ENCODE measurements around the gene PRSS23. TPM values are rescaled to one million over a fixed set of nuclear protein-coding genes. Genes with fewer than 3 reads are reported as not detected.

Gene PRSS23
- total RNA-seq, 4 donors from 2014 or later = 28.8 to 126 (median 106) TPM

DNA sequence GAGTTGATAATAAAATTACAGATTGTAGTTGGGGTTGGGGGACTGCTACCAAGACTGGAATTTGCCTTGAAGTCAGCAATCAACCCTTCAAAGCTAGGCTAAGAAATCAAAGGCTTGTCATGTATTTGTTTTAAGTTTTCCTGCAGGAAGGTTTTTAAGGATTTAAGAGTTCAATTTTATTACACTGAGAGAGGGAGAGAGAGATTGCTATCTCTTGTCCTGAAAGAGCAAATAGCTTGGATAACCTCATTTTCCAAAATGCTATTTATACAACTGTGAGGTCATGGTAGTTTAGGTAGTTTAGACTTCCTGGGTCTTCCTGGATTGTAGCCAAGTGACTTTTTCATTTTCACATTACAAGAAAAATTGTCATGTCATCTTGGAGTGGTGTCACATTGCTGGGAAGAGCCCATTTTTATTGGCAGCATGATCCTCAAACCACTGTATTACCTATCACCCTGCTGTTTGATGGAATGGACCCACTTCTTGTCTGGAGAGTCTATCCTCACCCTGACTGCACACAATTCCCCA, 10.1 kb upstream of the PRSS23 start:
- H3K27ac ChIP-seq = peak overlapping the region; percentile 25 to 56
- no peaks in the 10 kb centered on the region for H3K36me3 ChIP-seq
- H3K4me1 ChIP-seq = no peaks in the 10 kb centered on the region
- TF ChIP-seq CTCF (IDR thresholded peaks at IDR 0.05) (no peak), POLR2A (IDR thresholded peaks at IDR 0.05) (no peak)
- no peak overlapping the region for H3K4me3 ChIP-seq
- no peaks in the 10 kb centered on the region for H3K9me3 ChIP-seq
- intact Hi-C loops (cut with DNase I; ENCODE audit: low total_unique reads) = loop anchor here (10.0 kb wide), 1 partner anchor 105 kb away; no protein-coding TSS in a partner anchor
- DNase-seq = no peak
- H3K27me3 ChIP-seq = no peaks in the 10 kb centered on the region

DNA sequence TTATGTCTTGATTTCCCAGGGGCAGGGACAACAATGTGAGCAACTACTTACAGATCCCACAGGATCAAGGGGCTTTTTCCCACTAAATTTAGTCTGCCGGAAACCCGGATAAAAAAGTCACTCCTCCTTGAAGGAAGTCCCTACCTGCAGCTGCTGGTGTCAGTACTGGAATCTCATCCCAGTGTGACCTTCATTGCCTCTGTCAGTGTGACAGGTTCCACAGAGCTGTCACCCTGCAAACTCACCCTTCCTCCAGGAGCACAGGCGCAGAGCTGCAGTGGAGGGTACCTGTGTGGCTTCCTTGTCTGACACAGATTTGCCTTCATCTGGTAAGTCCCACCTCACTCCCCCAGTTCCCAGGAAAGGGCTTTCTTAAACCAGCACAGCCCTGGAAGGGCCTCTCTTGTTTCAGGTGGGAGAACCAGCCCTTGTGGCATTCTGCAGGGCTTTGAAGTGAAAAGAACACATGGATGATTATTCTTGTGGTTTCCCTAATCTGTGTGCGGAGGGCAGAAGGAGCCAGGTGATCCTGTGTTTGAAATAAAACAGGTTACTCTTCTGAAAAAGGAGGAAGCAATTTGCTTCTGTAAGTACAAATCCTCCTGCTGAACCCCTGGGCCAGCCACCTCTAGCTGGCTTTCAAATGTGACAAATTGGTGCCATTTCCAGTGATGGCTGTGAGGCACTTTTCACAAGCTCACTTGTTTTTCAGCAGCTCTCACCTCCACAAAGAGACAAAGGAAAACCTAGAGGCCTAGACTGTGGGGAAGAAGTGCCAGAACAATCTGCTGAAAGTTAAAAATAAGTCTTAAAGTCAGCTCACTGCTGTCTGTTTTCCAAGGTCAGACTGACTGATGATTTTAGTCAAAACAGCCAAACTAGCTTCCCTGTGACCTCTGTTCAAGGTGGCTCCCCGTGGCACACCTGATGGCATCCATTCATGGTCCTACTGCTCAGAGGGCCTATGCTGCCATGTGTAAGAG, 9.2 kb upstream of the PRSS23 start:
- Histone ChIP-seq H3K4me1 (no peaks in the 10 kb centered on the region), H3K4me3 (no peak overlapping the region), H3K9me3 (no peaks in the 10 kb centered on the region), H3K36me3 (no peaks in the 10 kb centered on the region), H3K27me3 (no peaks in the 10 kb centered on the region), H3K27ac (peak overlapping the region; percentile 25 to 56)
- intact Hi-C loops (cut with DNase I; ENCODE audit: low total_unique reads) = loop anchor here (10.0 kb wide), 1 partner anchor 106 kb away; no protein-coding TSS in a partner anchor
- no peak for DNase-seq
- TF ChIP-seq POLR2A (IDR thresholded peaks at IDR 0.05) (no peak), CTCF (IDR thresholded peaks at IDR 0.05) (no peak)

DNA sequence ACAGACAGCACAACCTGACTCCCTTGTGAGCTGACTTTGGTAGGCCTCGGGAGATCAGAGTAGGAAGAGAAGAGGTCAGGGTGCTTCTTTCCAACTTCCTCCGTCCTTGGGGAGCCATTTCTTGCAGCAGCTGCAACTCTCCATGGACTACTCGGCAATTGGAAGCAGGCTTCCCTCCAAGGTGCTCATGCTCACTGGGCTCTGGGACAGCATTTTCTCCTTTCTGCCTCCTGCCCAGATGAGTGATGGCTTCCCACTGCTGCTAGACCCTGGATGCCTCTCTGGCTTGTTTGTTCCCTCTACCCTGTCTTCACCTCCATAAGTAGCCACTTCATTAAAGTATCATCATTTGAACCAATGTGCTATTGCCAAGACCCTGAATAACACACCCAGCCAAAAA, 8.2 kb upstream of the PRSS23 start:
- Histone ChIP-seq H3K27me3 (no peaks in the 10 kb centered on the region), H3K4me1 (no peaks in the 10 kb centered on the region), H3K27ac (peak overlapping the region; percentile 25 to 56), H3K9me3 (no peaks in the 10 kb centered on the region), H3K4me3 (no peak overlapping the region), H3K36me3 (no peaks in the 10 kb centered on the region)
- TF ChIP-seq CTCF (IDR thresholded peaks at IDR 0.05) (no peak), POLR2A (IDR thresholded peaks at IDR 0.05) (no peak)
- intact Hi-C loops (cut with DNase I; ENCODE audit: low total_unique reads) = loop anchor here (10.0 kb wide), 1 partner anchor 107 kb away; no protein-coding TSS in a partner anchor
- no peak for DNase-seq

DNA sequence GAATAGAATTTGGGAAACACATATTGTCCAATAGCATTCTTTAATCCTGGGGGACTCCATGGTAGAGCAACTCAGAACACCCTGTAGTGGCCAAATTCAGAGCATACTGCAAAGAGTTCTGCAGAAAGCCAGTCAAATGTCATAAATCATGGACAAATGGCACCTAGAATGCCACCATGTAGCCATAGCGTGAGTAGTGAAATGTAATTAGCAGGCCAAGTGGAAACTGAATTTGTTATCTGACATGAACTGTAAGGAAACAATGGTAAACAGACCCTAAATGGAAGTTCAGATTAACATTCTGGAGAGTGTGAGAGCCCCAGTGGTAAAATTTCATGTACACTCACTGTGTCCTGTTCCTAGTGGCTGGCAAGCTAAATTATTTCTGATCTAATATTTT, 7.0 kb upstream of the PRSS23 start:
- H3K27me3 ChIP-seq = no peaks in the 10 kb centered on the region
- intact Hi-C loops (cut with DNase I; ENCODE audit: low total_unique reads) = loop anchor here (10.0 kb wide), 1 partner anchor 109 kb away; no protein-coding TSS in a partner anchor
- no peaks in the 10 kb centered on the region for H3K4me1 ChIP-seq
- H3K36me3 ChIP-seq = no peaks in the 10 kb centered on the region
- no peak for TF ChIP-seq CTCF (IDR thresholded peaks at IDR 0.05)
- TF ChIP-seq POLR2A (IDR thresholded peaks at IDR 0.05) = no peak
- no peak overlapping the region for H3K4me3 ChIP-seq
- no peak for DNase-seq
- no peak overlapping the region for H3K27ac ChIP-seq
- H3K9me3 ChIP-seq = no peaks in the 10 kb centered on the region

GRCh38 chr11:86795511-86795910, 4.8 kb upstream of the PRSS23 start:
- DNase-seq = no peak
- Histone ChIP-seq H3K27ac (no peak overlapping the region), H3K4me3 (no peak overlapping the region), H3K9me3 (no peaks in the 10 kb centered on the region), H3K4me1 (no peaks in the 10 kb centered on the region), H3K36me3 (no peaks in the 10 kb centered on the region), H3K27me3 (no peaks in the 10 kb centered on the region)
- no peak for TF ChIP-seq CTCF (IDR thresholded peaks at IDR 0.05)
- no peak for TF ChIP-seq POLR2A (IDR thresholded peaks at IDR 0.05)
- intact Hi-C loops (cut with DNase I; ENCODE audit: low total_unique reads) = loop anchor here (10.0 kb wide), 1 partner anchor 111 kb away; no protein-coding TSS in a partner anchor
